NCI-H69 (cell line): Measurements from ENCODE around the gene CD9.

Experiments
- DNase-seq: peaks from one replicate; lab custom pipeline; 2025; lab: John Stamatoyannopoulos, UW

Gene CD9

DNA sequence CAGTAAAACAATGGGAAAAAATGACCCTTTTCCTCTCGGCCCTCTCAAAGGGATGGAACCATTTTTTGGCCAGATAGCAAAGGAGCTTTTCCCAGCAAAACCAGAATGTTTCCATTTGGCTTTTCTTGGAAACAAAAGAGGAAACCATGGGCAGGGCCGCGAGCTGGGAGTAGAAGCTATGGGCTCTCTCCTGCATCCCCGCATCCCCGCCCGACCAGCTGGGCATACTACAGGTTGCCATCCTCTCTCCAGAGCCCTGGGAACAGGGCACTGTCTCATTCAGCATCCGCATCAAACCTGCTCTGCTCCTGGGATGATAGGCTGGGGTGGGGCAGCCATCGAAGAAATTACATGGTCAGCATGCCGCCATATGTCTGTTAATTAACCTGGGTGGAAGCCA lies 20.9 kb downstream of the CD9 start:
- no peak for DNase-seq

DNA sequence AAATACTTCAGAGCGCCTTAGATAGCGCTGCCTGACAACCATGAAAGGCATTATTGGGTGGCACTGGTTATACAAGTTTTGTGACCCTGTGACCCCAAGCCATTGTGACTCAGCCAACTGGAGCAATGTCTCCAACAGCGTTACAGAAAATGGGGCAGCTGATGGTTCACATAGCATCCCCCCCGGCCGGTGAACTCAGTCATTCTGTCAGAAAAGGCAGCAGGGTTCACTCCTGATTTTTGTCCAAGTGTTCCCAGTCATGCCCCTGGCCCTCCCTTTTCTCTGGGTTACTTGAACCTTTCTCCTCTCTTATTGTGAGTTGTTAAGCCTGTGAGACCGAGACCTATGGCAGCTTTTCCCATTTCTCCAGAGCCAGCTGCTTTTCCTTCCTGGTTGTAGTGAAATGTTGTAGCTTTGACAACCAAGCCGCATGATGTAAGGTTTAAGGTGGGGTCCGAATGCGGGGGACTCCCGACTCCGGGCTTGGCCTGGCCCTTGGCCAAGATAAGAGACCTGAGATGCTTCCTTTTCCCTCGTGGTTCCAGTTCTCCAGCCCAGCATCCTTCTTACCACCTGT lies 22.0 kb downstream of the CD9 start:
- DNase-seq = no peak

DNA sequence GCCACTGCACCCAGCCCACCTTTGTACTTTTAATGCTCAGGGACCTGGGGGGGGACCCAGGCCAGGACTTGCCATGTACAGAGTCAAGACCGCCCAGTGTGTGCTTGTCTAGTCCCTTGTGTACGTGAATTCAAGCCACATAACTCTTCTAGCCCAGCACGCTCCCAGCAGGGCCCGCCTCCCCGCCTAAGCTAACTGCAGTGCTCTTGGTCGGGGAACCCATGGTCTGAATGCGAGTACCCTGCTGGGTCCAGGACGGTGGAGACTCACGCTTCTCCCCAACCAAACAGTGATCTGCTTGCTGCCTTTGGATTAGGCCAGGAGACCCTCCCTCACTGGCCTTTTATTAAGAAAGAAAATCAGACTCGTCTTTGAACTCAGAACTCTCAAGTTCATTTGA lies 23.3 kb downstream of the CD9 start:
- no peak for DNase-seq

DNA sequence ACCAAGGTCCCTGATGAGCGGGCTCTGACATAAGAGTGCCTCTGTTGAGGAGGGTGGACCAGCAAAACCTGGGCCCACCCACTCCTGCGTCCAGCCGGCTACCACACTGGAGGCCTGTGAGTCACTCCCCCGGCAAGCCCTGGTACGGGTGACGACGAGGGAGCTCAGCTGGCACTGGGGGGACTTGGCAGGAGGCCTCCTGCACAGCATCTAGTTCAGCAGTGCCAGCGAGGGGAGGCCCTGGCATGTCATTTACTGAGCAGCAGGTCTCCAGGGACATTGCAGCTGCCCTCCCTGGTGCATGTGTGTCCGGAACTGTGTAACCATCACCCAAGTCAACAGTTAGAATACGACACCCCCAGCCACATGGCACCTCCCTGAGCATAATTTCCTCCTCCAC lies 24.4 kb downstream of the CD9 start:
- DNase-seq = peak; percentile 73

DNA sequence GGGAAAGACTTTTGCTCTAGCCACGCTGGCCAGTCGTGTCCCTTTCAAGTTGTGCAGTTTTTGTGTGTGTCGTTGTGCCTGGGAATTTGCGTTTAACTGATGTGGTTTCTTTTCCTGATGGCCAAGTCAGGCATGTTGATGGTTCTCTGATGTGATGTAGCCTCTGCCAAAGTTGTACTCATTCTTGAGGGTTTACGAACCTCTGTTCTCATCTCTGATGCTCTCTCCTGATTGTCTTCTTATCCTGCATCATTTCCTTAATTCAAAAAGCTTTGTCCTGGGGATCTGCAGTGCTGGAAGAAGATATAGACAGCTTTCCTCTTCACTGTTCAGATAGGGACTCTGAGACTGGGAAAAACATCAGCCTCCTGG lies 25.4 kb downstream of the CD9 start:
- no peak for DNase-seq

DNA sequence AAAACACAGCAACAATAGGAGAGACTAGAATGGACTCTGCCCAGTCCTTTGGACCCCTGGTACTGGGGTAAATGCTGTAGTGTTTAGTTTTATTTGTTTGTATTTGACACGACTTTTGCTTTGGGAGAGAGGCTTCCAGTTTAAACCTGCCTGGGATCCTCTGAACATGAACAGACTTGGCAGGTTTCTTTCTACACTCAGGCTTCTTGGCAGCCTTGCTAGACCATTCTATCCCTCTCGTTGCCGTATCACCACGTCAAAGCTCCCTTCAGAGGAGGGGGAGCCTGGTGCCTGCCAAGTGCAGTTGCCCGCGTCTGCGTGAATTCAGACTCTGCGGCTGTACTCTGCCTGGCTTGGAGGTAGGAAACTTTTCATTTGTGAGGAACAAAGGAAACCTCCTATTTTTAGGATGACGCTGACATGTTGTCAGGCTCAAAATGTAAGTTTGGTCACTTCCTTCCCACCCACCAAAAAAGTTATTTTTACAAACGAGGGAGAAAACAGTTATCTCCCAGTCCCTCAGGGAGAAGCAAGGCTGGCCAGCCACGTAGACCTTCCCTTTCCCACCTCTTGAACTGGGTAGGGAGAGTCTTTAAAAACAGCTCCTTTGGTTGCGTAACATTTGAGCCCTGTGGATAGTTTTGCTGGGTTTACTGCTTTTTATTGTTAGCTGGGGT lies 25.9 kb downstream of the CD9 start:
- DNase-seq = no peak

DNA sequence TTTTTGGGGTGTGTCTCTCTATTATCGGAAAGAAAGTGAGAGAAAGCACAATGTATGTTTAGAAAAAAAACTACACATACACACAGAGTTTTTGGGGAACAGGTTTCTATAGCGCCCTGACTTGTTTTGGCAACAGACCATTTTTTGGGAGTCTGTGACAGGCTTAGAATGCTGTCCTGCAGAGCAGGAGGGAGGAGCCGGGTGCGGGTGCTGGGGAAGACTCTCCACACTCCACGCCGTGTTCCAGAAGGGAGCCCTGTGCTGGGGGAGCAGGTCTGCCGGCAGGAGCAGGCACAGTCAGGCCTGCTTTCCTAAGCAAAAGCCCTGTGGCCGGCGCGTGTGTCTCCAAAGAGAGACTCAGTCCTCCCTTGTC lies 26.5 kb downstream of the CD9 start:
- DNase-seq = no peak

DNA sequence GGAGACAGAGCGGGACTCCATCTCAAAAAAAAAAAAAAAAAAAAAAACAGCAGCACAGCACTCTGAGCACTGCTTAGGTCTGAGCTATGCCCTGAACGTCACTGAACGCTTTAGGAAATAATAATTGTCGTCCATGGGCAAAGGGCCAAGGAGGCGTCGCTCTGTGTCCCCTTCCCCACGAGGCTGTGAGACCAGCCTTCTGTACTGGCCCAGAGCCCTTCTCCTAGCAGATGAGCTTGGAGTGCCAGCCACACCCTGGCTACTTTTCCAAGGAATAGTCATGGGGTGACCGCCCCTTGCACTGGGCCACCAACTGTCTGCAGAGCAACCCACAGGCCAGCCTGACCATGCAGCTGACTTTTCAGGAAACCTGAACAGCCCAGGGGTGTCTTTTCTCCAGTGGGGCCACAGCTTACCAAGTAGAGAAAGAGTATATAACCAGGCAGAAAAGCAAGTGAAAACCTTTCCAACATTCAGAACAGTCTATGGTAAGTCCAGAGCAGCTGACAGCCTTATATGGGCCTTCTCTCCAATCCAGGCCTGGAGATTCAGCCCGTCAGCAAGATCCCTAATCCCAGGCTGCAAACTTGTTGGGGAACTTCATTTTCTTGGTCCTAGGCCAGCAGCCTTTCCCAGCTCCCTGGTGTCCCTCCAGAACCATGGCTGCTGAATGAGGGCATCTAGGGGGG lies 28.5 kb downstream of the CD9 start:
- peak; percentile 11 for DNase-seq

DNA sequence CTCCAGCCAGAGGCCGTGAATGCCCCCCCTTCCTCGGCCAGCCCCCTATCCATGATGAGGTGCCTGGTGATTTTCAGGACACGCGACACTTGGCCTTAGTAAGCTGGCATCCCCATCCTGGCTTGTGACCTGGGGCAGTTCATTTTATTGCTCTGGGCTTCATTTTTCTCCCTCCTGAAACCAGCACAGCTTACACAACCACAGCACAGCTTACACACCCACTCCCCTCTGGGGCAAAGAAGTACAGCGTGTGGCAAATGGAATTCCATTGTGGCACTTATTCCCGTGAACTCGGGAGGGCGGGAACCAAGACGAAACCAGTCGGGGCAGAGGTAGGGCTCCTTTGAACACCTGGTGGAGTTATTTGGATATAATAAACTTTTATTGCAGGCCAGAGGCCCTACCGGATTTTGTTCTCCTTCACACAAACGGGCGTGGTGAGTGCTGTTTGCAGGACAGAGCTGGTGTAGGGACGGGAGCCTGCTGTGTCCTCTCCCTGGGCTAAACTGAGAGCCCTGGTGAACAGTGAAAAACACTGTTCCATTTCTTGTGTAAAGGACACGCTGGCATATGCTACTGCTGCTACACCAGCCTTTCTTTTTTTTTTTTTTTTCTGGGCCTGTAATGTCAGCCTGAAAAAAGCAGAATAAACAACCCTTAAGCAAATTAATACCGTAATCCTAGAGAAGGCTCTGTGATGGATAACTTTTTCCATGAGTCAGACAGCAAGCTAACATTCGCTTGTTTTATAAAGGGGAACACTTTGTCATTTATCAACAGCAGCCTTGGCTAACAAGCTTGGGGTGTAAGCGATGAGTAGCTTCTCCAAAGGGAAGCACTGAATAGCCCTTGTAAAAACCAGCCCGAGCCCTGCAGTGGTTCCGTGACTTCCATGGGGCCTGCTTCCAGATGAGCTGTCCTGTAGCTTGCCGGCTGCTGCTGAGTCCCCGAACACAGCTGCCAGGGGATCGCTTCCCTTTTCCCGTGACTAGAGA lies 29.3 kb downstream of the CD9 start:
- peak; percentile 82 for DNase-seq

DNA sequence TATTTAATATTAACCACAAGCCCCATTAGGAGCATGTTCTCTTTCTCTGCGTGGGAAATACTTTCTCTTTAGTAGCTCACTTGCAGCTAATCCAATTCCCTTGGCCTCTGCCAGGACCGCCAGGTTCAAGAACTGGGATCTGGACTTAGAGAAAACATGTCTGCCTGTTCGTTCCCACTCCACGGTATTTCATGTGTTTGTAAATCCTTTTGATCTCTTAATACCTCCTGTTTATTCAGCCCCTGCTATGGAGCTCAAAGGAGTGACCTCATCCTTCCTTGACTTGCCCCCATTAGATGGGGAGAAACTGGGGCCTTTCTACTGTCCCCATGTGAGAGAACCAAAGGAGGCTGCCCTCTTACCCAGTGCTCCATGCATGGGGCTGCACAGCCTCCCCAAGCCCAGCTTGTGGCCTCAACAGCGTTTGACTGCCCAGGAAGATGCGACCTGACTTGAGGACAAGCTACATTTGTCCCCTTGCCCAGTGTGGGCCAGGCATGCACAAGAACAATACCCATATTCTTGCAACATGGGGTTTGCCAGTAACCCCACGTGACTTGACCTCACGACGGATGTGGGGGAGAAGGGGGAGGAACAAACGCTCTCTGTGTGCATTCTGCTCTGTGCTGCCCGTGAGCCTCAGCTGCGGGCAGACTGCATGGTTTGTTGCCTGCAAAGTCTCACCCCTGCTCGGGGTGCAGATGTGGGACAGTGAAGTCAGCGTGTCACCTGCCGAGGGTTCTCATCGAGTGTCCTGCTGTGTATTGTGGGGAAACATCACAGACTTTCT lies 30.3 kb downstream of the CD9 start:
- peak; percentile 10 for DNase-seq

DNA sequence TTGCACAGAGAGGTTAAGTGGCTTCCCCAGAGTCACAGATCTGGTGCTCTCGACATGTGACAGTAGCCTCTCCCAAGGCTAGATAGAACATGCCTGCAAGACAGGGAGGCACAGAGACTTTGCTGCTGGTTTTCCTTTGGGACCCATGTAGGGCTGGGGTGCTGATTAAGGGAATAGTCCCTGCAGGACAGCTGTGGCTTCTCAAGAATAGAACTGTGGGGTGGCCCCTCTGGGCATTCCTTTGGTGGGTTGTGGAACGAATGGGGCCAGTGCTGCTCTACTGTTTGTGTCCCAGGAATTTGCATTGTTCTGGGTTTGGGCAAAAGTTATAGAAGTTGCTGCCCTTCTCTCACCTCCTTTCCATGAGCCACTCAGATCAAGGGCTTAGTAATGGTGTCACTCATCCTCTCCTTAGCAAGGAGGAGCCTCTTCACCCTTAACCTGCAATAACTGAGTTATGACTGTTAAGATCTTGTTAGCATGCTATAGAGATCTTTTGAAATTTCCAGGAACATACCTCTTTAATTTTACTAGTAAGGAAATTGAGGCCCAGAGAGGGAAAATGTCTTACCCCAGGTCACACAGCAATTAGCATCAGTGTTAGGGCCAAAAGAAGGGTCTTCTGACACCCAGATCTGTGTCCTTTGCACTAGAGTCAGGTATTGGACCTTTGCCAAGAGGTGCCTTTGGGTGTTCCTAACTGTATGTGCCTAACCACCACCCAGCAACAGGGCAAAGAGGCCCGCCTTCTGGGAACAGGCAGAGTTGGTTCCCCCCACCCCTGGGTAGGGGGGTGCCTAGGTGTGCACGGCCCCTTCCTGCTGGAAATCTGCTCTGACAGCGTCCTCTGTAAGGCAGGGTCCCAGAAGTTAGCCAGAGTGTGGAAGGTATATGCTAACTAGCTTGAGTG lies 31.4 kb downstream of the CD9 start:
- DNase-seq = peak; percentile 14

DNA sequence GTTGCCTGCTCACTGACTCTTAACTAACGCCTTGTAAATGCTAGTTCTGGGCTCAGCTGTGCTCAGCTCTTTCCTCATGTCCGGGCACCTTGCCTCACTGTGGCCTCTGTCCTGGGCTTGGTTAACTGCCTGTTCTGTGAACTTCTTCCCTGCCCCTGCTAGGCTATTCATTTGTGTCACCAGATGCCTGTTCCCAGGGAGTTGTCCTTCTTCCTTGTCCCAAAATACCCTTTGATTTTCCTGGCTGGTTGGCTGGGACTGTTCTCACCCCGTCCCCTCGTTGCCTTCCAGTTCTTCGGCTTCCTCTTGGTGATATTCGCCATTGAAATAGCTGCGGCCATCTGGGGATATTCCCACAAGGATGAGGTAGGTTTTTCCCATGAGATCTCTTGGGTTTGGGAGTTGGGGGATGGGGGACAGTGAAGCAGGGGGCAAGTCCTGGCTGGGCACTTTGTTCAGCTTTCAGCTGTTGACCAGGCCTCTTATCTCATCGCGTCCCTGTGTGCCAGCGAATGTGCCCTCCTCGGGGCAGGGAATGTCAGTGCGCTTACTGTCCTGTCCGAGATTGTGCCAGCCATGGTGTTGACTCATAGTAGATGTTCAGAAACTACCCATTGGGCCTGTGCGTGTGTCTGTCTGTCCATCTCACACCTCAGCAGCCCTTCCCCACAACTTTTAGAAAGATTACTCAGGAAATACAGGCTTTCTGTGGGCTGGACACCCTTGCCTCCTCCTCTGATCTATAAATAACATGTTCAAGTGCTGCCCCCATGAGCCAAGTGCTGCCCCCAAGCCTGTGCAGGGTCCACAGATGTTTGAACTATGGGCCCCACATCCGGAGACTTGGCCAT lies 33.1 kb downstream of the CD9 start:
- no peak for DNase-seq

DNA sequence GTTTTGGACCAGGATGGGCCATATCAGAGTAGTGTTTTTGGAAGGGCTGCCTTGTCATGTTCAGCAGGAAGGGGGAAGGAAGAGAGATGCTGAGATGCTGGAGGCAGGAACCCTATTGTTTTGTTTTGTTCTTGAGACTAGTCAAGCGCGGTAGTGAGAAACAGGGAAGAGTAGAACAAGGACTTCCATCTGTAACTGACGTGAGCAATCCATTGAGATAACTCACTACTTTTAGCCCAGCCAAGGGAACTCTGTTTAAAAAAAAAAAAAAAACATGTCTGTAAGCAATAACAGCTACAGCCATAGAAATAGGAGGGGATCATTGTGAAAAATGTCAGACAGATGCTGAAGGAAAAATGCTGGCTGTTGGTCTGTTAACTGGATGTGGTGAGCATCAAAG lies 34.0 kb downstream of the CD9 start:
- no peak for DNase-seq

DNA sequence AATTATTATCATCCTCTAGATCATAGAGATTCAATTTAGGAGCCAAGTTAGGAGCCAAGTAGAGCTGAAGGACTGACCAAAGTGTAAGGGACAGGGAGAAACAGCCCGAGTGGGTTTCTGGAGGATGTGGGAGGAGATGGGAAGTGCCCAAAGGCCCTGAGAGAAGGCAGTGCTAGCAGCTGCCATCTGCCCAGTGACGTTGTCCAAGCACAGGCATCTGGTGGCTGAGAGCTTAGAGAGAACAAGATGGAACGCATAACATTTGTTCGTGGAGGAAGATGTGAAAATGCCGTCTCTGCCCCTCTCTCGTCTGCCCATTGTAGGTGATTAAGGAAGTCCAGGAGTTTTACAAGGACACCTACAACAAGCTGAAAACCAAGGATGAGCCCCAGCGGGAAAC lies 34.7 kb downstream of the CD9 start:
- DNase-seq = peak; percentile 34

DNA sequence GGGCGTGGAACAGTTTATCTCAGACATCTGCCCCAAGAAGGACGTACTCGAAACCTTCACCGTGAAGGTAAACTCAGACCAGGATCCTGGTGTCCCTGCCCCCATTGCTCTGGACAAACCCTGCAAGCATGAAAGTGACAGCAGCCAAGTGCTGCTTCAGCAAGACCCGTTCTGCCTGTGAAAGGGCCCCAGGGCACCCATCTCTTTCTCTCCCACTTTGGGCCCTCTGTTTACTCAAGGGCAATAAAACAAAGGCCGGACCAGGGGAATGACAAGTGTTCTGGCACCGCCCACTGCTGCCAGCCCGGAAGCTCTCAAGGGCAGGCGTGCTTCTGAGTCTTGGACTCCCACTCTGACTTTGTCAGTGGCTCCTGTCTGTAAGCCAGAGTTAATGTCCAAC lies 35.3 kb downstream of the CD9 start:
- peak; percentile 91 for DNase-seq

DNA sequence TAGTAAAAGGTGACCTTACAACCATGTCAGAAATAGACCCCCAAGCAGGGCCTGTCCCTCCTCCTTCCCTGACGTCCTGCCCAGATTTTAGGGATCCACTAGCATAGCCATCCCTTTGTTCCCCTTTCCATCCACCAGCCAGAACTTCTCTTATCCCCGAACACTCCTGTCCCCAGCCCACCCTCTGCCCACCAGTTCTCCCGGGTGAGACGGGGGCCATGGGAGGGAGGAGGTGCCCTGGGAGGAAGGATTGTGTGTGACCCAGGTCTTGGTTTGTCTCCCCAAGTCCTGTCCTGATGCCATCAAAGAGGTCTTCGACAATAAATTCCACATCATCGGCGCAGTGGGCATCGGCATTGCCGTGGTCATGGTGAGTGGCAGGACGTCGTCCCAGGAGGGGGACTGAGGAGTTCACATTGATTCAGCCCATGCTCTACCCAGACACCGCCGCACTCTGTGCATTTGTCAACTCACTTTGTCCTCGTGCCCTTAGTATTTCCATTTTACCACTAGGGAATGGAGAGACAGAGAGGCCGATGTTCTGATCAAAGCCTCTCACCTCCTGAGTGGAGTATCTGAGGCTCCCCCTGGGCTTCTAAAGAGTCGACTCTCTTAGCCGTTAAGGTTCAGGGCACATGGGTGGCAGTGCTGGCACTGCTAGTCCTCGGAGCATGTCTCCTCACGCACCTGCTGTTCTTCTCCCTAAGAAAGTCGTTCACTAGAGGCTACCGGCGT lies 35.9 kb downstream of the CD9 start:
- DNase-seq = no peak

DNA sequence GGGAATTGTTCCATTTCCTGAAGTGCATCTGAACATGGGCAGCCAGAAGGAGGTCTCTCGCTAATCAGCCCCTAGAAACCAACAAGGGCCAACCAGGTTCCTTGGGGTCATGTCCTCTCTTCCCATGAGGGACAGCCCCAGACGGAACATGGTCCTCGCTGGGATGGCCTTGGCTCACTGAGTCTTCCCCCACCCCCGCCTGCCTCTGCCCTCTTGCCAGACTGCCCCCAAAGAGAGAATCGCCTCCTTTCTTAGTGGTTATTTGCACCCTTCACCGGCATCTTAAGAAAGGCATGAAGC lies 36.4 kb downstream of the CD9 start:
- no peak for DNase-seq

DNA sequence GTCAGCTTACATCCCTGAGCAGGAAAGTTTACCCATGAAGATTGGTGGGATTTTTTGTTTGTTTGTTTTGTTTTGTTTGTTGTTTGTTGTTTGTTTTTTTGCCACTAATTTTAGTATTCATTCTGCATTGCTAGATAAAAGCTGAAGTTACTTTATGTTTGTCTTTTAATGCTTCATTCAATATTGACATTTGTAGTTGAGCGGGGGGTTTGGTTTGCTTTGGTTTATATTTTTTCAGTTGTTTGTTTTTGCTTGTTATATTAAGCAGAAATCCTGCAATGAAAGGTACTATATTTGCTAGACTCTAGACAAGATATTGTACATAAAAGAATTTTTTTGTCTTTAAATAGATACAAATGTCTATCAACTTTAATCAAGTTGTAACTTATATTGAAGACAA lies 37.6 kb downstream of the CD9 start:
- DNase-seq = no peak

DNA sequence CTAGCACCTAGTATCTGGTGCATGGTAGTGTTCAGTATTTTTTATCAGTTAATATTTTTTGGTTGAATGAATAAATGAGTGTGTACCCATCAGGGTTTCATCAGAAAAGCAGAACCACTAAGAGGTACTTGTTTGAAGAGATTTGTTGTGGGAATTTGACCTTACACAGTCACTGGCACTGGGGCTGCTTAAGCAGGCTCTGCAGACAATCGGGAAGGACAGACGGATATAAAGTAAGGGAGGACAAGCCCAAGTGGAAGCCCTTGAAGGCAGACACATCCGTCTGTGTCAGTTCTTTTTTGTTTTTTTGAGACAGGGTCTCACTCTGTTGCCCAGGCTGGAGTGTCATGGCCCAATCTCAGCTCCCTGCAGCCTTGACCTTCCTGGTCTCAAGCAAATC lies 38.7 kb downstream of the CD9 start:
- DNase-seq = no peak
